Keratinocyte (primary cell): ENCODE results near the gene TNS3. TPM values are rescaled to one million over a fixed set of nuclear protein-coding genes. Genes with fewer than 3 reads are reported as not detected.

Experiments used
- DNase-seq: peaks from one replicate; pipeline ENCODE4 v3.0.0-alpha.2; 2011; ENCODE audit warnings: low read depth, missing footprints, low spot score
- FAIRE-seq: peaks from 2 replicates; lab custom pipeline; 2011; peaks lifted over from hg19 to GRCh38; lab: Jason Lieb, UNC
- H2AFZ ChIP-seq: 2 replicates; pipeline ENCODE4 v1.6.0; 2012; ENCODE audit warnings: low read length, control low read depth, inconsistent platforms; ENCODE audit not compliant: control insufficient read depth
- H3K27ac ChIP-seq: 2 replicates; pipeline ENCODE4 v1.5.1; 2011; ENCODE audit warnings: low read length; ENCODE audit not compliant: control insufficient read depth, insufficient read depth
- H3K27me3 ChIP-seq: 3 replicates; pipeline ENCODE4 v1.6.0; 2011; ENCODE audit warnings: low read length; ENCODE audit not compliant: control insufficient read depth, insufficient read depth; ENCODE audit errors: extremely low read depth
- H3K36me3 ChIP-seq, 2 experiments: 2 replicates in 1 of 2; 3 replicates in 1 of 2; pipeline ENCODE4 v1.5.1; 2011; ENCODE audit warnings: low read length in 2 of 2, mild to moderate bottlenecking in 1 of 2; ENCODE audit not compliant: control insufficient read depth in 2 of 2, insufficient read depth in 2 of 2; ENCODE audit errors: extremely low read depth in 1 of 2
- H3K4me1 ChIP-seq: 3 replicates; pipeline ENCODE4 v1.5.1; 2011; ENCODE audit warnings: low read length; ENCODE audit not compliant: control insufficient read depth, insufficient read depth; ENCODE audit errors: extremely low read depth
- H3K4me2 ChIP-seq: 3 replicates; pipeline ENCODE4 v1.6.0; 2011; ENCODE audit warnings: low read depth, low read length; ENCODE audit not compliant: control insufficient read depth, insufficient read depth; ENCODE audit errors: extremely low read depth
- H3K4me3 ChIP-seq, 3 experiments: fragments of 200-600 bp in 1 of 3; sonication (generic) in 1 of 3; 2 replicates in 2 of 3; 3 replicates in 1 of 3; pipeline ENCODE4 v1.5.1; 2011 to 2016; ENCODE audit warnings: low read length in 3 of 3, mild to moderate bottlenecking in 3 of 3, control low read depth in 2 of 3, inconsistent platforms in 1 of 3, low read depth in 1 of 3, mixed read lengths in 1 of 3, mixed run types in 1 of 3, moderate library complexity in 1 of 3; ENCODE audit not compliant: control insufficient read depth in 2 of 3, insufficient read depth in 2 of 3; ENCODE audit errors: extremely low read depth in 1 of 3
- H3K79me2 ChIP-seq: 2 replicates; pipeline ENCODE4 v1.6.0; 2012; ENCODE audit warnings: low read length; ENCODE audit not compliant: control insufficient read depth, insufficient read depth
- H3K9ac ChIP-seq: 3 replicates; pipeline ENCODE4 v1.6.0; 2011; ENCODE audit warnings: low read length; ENCODE audit not compliant: control insufficient read depth, insufficient read depth; ENCODE audit errors: extremely low read depth
- H3K9me1 ChIP-seq: 3 replicates; pipeline ENCODE4 v1.6.0; 2011; ENCODE audit warnings: low read length; ENCODE audit not compliant: control insufficient read depth, insufficient read depth; ENCODE audit errors: extremely low read depth
- H3K9me3 ChIP-seq: 2 replicates; pipeline ENCODE4 v1.5.1; 2012; ENCODE audit warnings: low read depth, low read length; ENCODE audit not compliant: control insufficient read depth
- H4K20me1 ChIP-seq: 3 replicates; pipeline ENCODE4 v1.6.0; 2011; ENCODE audit warnings: low read length; ENCODE audit not compliant: control insufficient read depth, insufficient read depth; ENCODE audit errors: extremely low read depth
- CTCF ChIP-seq, 3 experiments: IDR thresholded peaks in 1 of 3; conservative IDR thresholded peaks in 1 of 3; optimal IDR thresholded peaks in 1 of 3; 2 replicates in 2 of 3; 3 replicates in 1 of 3; pipeline versions ENCODE3 to v1.5.1; 2011; ENCODE audit warnings: low read length in 3 of 3, mild to moderate bottlenecking in 3 of 3, moderate library complexity in 2 of 3, control low read depth in 1 of 3, inconsistent platforms in 1 of 3; ENCODE audit not compliant: insufficient read depth in 2 of 3; ENCODE audit errors: extremely low read depth in 1 of 3
- EZH2 ChIP-seq: IDR thresholded peaks from one replicate; pipeline ENCODE4 v1.6.1; 2012; ENCODE audit warnings: inconsistent platforms, mild to moderate bottlenecking, low read length, moderate library complexity
- dilution Hi-C: fragments of 300-500 bp; cut with MboI; formaldehyde crosslinking; loops from one replicate; pipeline ENCODE4 v1.7.0; 2020; ENCODE audit warnings: low sequenced_read_pairs; ENCODE audit not compliant: extremely low pct_ligation_motif_present
- polyA plus RNA-seq, 5 experiments: library from polyadenylated mRNA; depleted of rRNA in 3 of 5; stranded (reverse) in 3 of 5; stranded (forward) in 1 of 5; unstranded in 1 of 5; fragments of >200 nt; gene quantifications; 1 replicate in 1 of 5; 2 replicates in 3 of 5; 3 replicates in 1 of 5; pipeline versions ENCODE4 v1.2.1 to v1.2.3, GENCODE V29; 2011 to 2012; ENCODE audit warnings: missing spikeins in 2 of 5, low read depth in 1 of 5, low replicate concordance in 1 of 5

The TNS3 gene
- polyA plus RNA-seq, 1 donor (not counting 4 experiments of a cell fraction or from before 2014, with no cell fraction given) = 3.9 TPM

- no peaks in the 10 kb centered on the region for H3K27me3 ChIP-seq
- no peak overlapping the region for H2AFZ ChIP-seq
- FAIRE-seq (no peak), DNase-seq (no peak)
- no peak overlapping the region for H3K9ac ChIP-seq
- H4K20me1 ChIP-seq = no peaks in the 10 kb centered on the region
- no peaks in the 10 kb centered on the region for H3K9me3 ChIP-seq
- dilution Hi-C loops = no loop called here
- no peak for TF ChIP-seq EZH2
- TF ChIP-seq CTCF (optimal IDR thresholded peaks at IDR 0.05 in 1 of 3, IDR thresholded peaks at IDR 0.05 in 1 of 3, conservative IDR thresholded peaks at IDR 0.05 in 1 of 3; ENCODE audit: extremely low read depth in 1 of 3, insufficient read depth in 2 of 3, low read length in 3 of 3) = no peak
- no peak overlapping the region for H3K27ac ChIP-seq
- no peaks in the 10 kb centered on the region for H3K9me1 ChIP-seq
- H3K79me2 ChIP-seq = no peaks in the 10 kb centered on the region
- no peaks in the 10 kb centered on the region for H3K4me1 ChIP-seq
- no peak overlapping the region for H3K4me2 ChIP-seq
- H3K4me3 ChIP-seq = no peak overlapping the region
- no peaks in the 10 kb centered on the region for H3K36me3 ChIP-seq
Observed at GRCh38 chr7:47273088-47273487, 308.8 kb downstream of the TNS3 start.

- Histone ChIP-seq H3K4me1 (no peaks in the 10 kb centered on the region), H3K9me1 (no peaks in the 10 kb centered on the region), H3K4me2 (no peak overlapping the region), H3K4me3 (no peak overlapping the region), H4K20me1 (no peaks in the 10 kb centered on the region), H3K79me2 (no peaks in the 10 kb centered on the region), H3K9me3 (no peaks in the 10 kb centered on the region), H3K9ac (no peak overlapping the region), H2AFZ (no peak overlapping the region), H3K27ac (no peak overlapping the region), H3K36me3 (no peaks in the 10 kb centered on the region), H3K27me3 (no peaks in the 10 kb centered on the region)
- no peak for DNase-seq
- dilution Hi-C loops = no loop called here
- FAIRE-seq = peak; percentile 79
- TF ChIP-seq EZH2 = no peak
- TF ChIP-seq CTCF (optimal IDR thresholded peaks at IDR 0.05 in 1 of 3, IDR thresholded peaks at IDR 0.05 in 1 of 3, conservative IDR thresholded peaks at IDR 0.05 in 1 of 3; ENCODE audit: extremely low read depth in 1 of 3, insufficient read depth in 2 of 3, low read length in 3 of 3) = no peak
Observed at GRCh38 chr7:47271749-47272148, 310.2 kb downstream of the TNS3 start.
